ENCODE data around the gene TSHZ3.

The TSHZ3 gene

GRCh38 chr19:31231237-31231636, 118.0 kb downstream of the TSHZ3 start:
- DNase-seq (ENCODE audit: low read depth in 2 of 2): no peak

GRCh38 chr19:31226151-31226935, 122.9 kb downstream of the TSHZ3 start:
- DNase-seq (ENCODE audit: low read depth in 2 of 2): no peak
